Cardiac muscle cell (in vitro differentiated cells and primary cell): ENCODE measurements around the gene EPC1. TPM values are rescaled to one million over a fixed set of nuclear protein-coding genes. Genes with fewer than 3 reads are reported as not detected.

Source experiments
- DNase-seq, 2 donors: peaks; one replicate each; pipeline versions ENCODE4 v3.0.0 to v3.0.0-alpha.2; 2010 to 2017; ENCODE audit warnings: low read depth in 1 of 2, low spot score in 1 of 2
- H3K27ac ChIP-seq: fragments of 200-600 bp; sonication (generic); 2 replicates; pipeline ENCODE4 v1.5.1; 2016
- H3K27me3 ChIP-seq: fragments of 200-600 bp; sonication (generic); 2 replicates; pipeline ENCODE4 v1.6.0; 2016; ENCODE audit warnings: control low read depth
- H3K36me3 ChIP-seq: fragments of 200-600 bp; sonication (generic); 2 replicates; pipeline ENCODE4 v1.5.1; 2016; ENCODE audit warnings: control low read depth
- H3K4me1 ChIP-seq: fragments of 200-600 bp; sonication (generic); 2 replicates; pipeline ENCODE4 v1.8.1; 2017; ENCODE audit warnings: low read depth, mild to moderate bottlenecking, mixed run types
- H3K4me3 ChIP-seq: fragments of 200-600 bp; sonication (generic); 2 replicates; pipeline ENCODE4 v1.5.1; 2016; ENCODE audit warnings: mild to moderate bottlenecking
- H3K9me3 ChIP-seq: fragments of 200-600 bp; sonication (generic); 2 replicates; pipeline ENCODE4 v1.5.1; 2017; ENCODE audit warnings: low read depth, mild to moderate bottlenecking, control low read depth
- CTCF ChIP-seq: IDR thresholded peaks from 2 replicates; pipeline ENCODE4 v1.5.1; 2012; ENCODE audit warnings: low read depth, mild to moderate bottlenecking, low read length
- polyA plus RNA-seq: library from polyadenylated mRNA; unstranded; fragments of >200 nt; fragmentation: Nextera tagmentation; extraction: Ambion mirVana; gene quantifications from 2 replicates; pipeline ENCODE4 v1.2.1, GENCODE V29; 2016
- total RNA-seq: library from RNA; depleted of rRNA; stranded (reverse); fragments of >200 nt; gene quantifications from 2 replicates; pipeline ENCODE4 v1.2.3, GENCODE V29; 2016

Gene EPC1
- total and polyA plus RNA-seq, 2 experiments from 2014 or later: 12.9 to 25.4 TPM

GRCh38 chr10:32293581-32293980 is 53.4 kb downstream of the EPC1 start:
- Histone ChIP-seq H3K9me3 (no peaks in the 10 kb centered on the region), H3K27ac (no peak overlapping the region), H3K36me3 (peaks cover 31% of the 10 kb centered on the region), H3K27me3 (no peaks in the 10 kb centered on the region), H3K4me1 (no peaks in the 10 kb centered on the region), H3K4me3 (no peak overlapping the region)
- no peak for TF ChIP-seq CTCF
- DNase-seq: no peak

- peaks cover 29% of the 10 kb centered on the region for H3K36me3 ChIP-seq
- no peaks in the 10 kb centered on the region for H3K27me3 ChIP-seq
- H3K27ac ChIP-seq: no peak overlapping the region
- H3K4me3 ChIP-seq: no peak overlapping the region
- DNase-seq: no peak
- no peaks in the 10 kb centered on the region for H3K4me1 ChIP-seq
- H3K9me3 ChIP-seq: no peaks in the 10 kb centered on the region
- TF ChIP-seq CTCF: no peak
These were observed 67.2 kb downstream of the EPC1 start for GRCh38 chr10:32279795-32280194.

- no peaks in the 10 kb centered on the region for H3K4me1 ChIP-seq
- DNase-seq: no peak
- TF ChIP-seq CTCF: no peak
- no peak overlapping the region for H3K27ac ChIP-seq
- peaks cover 40% of the 10 kb centered on the region for H3K36me3 ChIP-seq
- H3K27me3 ChIP-seq: no peaks in the 10 kb centered on the region
- H3K9me3 ChIP-seq: no peaks in the 10 kb centered on the region
- no peak overlapping the region for H3K4me3 ChIP-seq
These were observed 73.6 kb downstream of the EPC1 start for GRCh38 chr10:32273336-32273735.

GRCh38 chr10:32271617-32272016 is 75.3 kb downstream of the EPC1 start:
- no peaks in the 10 kb centered on the region for H3K27me3 ChIP-seq
- peak in 1 of 2 donors; percentile 23 for DNase-seq
- no peaks in the 10 kb centered on the region for H3K9me3 ChIP-seq
- no peak overlapping the region for H3K27ac ChIP-seq
- H3K4me3 ChIP-seq: no peak overlapping the region
- H3K4me1 ChIP-seq: no peaks in the 10 kb centered on the region
- H3K36me3 ChIP-seq: peaks cover 40% of the 10 kb centered on the region
- TF ChIP-seq CTCF: no peak

- Histone ChIP-seq H3K4me1 (no peaks in the 10 kb centered on the region), H3K36me3 (peaks cover 36% of the 10 kb centered on the region), H3K27ac (peak overlapping the region; percentile 59), H3K4me3 (no peak overlapping the region), H3K27me3 (no peaks in the 10 kb centered on the region), H3K9me3 (no peaks in the 10 kb centered on the region)
- TF ChIP-seq CTCF: no peak
- DNase-seq: peak in 1 of 2 donors; percentile 4
These were observed 77.4 kb downstream of the EPC1 start for GRCh38 chr10:32269343-32270100.
